ENCODE results near the gene CALCOCO1.

The CALCOCO1 gene

GRCh38 chr12:53752621-53753020 is 25.4 kb upstream of the CALCOCO1 start:
- no peak for DNase-seq (ENCODE audit: extremely low read depth in 1 of 2, low read depth in 1 of 2)

- no peak for DNase-seq (ENCODE audit: extremely low read depth in 1 of 2, low read depth in 1 of 2)
Measured at GRCh38 chr12:53752192-53752601, 24.9 kb upstream of the CALCOCO1 start.

GRCh38 chr12:53751336-53752191 is 24.3 kb upstream of the CALCOCO1 start, which contains the start of gene CISTR:
Gene CISTR, minus strand, starts transcription at chr12:53751979.
- DNase-seq (ENCODE audit: extremely low read depth in 1 of 2, low read depth in 1 of 2), result no peak

- no peak for DNase-seq (ENCODE audit: extremely low read depth in 1 of 2, low read depth in 1 of 2)
Measured at GRCh38 chr12:53750812-53751335, 23.6 kb upstream of the CALCOCO1 start.

GRCh38 chr12:53749986-53750811 is 22.9 kb upstream of the CALCOCO1 start:
- no peak for DNase-seq (ENCODE audit: extremely low read depth in 1 of 2, low read depth in 1 of 2)

- DNase-seq (ENCODE audit: extremely low read depth in 1 of 2, low read depth in 1 of 2), result no peak
Measured at GRCh38 chr12:53748072-53748840, 21.0 kb upstream of the CALCOCO1 start.

- DNase-seq (ENCODE audit: extremely low read depth in 1 of 2, low read depth in 1 of 2), result no peak
Measured at GRCh38 chr12:53747095-53747494, 19.8 kb upstream of the CALCOCO1 start.

GRCh38 chr12:53746592-53747092 is 19.4 kb upstream of the CALCOCO1 start:
- peak; percentile 69 to 79 for DNase-seq (ENCODE audit: extremely low read depth in 1 of 2, low read depth in 1 of 2)

GRCh38 chr12:53744751-53745150 is 17.5 kb upstream of the CALCOCO1 start:
- DNase-seq (ENCODE audit: extremely low read depth in 1 of 2, low read depth in 1 of 2), result no peak

GRCh38 chr12:53744130-53744441 is 16.8 kb upstream of the CALCOCO1 start:
- no peak for DNase-seq (ENCODE audit: extremely low read depth in 1 of 2, low read depth in 1 of 2)

- peak in 1 of 2 donors; percentile 33 for DNase-seq (ENCODE audit: extremely low read depth in 1 of 2, low read depth in 1 of 2)
Measured at GRCh38 chr12:53743266-53744129, 16.2 kb upstream of the CALCOCO1 start.

GRCh38 chr12:53740130-53740491 is 12.9 kb upstream of the CALCOCO1 start:
- no peak for DNase-seq (ENCODE audit: extremely low read depth in 1 of 2, low read depth in 1 of 2)

GRCh38 chr12:53739214-53740129 is 12.2 kb upstream of the CALCOCO1 start:
- DNase-seq (ENCODE audit: extremely low read depth in 1 of 2, low read depth in 1 of 2), result no peak

- DNase-seq (ENCODE audit: extremely low read depth in 1 of 2, low read depth in 1 of 2), result peak in 1 of 2 donors; percentile 30
Measured at GRCh38 chr12:53738406-53739213, 11.4 kb upstream of the CALCOCO1 start.

GRCh38 chr12:53737951-53738405 is 10.7 kb upstream of the CALCOCO1 start:
- no peak for DNase-seq (ENCODE audit: extremely low read depth in 1 of 2, low read depth in 1 of 2)

GRCh38 chr12:53737093-53737808 is 10.0 kb upstream of the CALCOCO1 start:
- no peak for DNase-seq (ENCODE audit: extremely low read depth in 1 of 2, low read depth in 1 of 2)

- DNase-seq (ENCODE audit: extremely low read depth in 1 of 2, low read depth in 1 of 2), result no peak
Measured at GRCh38 chr12:53736592-53736991, 9.3 kb upstream of the CALCOCO1 start.

All from activated CD8-positive, alpha-beta memory T cell treated with anti-CD3 and anti-CD28 coated beads for 1 hour (primary cell).